ENCODE measurements around the gene MORN1. TPM values are rescaled to one million over a fixed set of nuclear protein-coding genes. Genes with fewer than 3 reads are reported as not detected.

Gene MORN1
- total RNA-seq, 2 experiments from 2014 or later: 5.9 to 6.6 TPM

DNA sequence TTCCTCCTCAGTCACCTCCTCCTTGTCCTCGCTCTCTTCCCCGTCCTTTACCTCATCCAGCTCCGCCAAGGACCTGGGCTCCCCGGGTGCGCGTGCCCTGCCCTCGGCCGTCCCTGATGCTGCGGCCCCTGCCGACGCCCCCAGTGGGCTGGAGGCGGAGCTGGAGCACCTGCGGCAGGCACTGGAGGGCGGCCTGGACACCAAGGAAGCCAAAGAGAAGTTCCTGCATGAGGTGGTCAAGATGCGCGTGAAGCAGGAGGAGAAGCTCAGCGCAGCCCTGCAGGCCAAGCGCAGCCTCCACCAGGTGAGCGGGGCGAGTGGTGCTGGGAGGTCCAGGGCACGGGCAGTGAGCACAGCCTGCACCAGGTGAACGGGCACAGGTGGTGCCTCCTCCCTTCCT lies 87.1 kb downstream of the MORN1 start:
- intact Hi-C loops (cut with micrococcal nuclease): loop anchor here (5.0 kb wide), 1 partner anchor 47 kb away; no protein-coding TSS in a partner anchor
- peaks cover 32% of the 10 kb centered on the region for H3K4me1 Mint-ChIP-seq (ENCODE audit: low read depth)
- no peaks in the 10 kb centered on the region for H3K9me3 Mint-ChIP-seq
- ATAC-seq (no peak), DNase-seq (no peak)
- TF ChIP-seq, protein P1, sequence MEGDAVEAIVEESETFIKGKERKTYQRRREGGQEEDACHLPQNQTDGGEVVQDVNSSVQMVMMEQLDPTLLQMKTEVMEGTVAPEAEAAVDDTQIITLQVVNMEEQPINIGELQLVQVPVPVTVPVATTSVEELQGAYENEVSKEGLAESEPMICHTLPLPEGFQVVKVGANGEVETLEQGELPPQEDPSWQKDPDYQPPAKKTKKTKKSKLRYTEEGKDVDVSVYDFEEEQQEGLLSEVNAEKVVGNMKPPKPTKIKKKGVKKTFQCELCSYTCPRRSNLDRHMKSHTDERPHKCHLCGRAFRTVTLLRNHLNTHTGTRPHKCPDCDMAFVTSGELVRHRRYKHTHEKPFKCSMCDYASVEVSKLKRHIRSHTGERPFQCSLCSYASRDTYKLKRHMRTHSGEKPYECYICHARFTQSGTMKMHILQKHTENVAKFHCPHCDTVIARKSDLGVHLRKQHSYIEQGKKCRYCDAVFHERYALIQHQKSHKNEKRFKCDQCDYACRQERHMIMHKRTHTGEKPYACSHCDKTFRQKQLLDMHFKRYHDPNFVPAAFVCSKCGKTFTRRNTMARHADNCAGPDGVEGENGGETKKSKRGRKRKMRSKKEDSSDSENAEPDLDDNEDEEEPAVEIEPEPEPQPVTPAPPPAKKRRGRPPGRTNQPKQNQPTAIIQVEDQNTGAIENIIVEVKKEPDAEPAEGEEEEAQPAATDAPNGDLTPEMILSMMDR (IDR thresholded peaks at IDR 0.05): no peak
- H3K4me3 Mint-ChIP-seq: no peak overlapping the region
- H3K27me3 Mint-ChIP-seq: no peaks in the 10 kb centered on the region
- H3K36me3 Mint-ChIP-seq (ENCODE audit: low read depth): peaks cover 37% of the 10 kb centered on the region
- H3K27ac Mint-ChIP-seq: no peak overlapping the region
- ChIA-PET POLR2A (interaction anchor here (1.9 kb wide), 1 partner anchor 11 kb away, joined by 6 read pairs; no protein-coding TSS in a partner anchor), CTCF (interaction anchor here (1.1 kb wide), 1 partner anchor 130 kb away, joined by 3 read pairs; no protein-coding TSS in a partner anchor)

DNA sequence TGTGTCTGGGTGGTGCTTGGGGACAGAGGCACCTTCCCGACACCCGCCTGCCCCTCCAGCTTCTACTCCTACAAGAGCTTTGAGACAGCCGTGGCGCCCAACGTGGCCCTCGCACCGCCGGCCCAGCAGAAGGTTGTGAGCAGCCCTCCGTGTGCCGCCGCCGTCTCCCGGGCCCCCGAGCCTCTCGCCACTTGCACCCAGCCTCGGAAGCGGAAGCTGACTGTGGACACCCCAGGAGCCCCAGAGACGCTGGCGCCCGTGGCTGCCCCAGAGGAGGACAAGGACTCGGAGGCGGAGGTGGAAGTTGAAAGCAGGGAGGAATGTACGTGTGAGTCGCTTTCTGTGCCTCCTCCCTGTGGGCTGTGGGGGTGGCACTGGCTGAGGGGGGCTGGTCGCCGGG lies 87.6 kb downstream of the MORN1 start:
- Mint-ChIP-seq H3K27ac (no peak overlapping the region), H3K27me3 (no peaks in the 10 kb centered on the region), H3K4me3 (no peak overlapping the region), H3K4me1 (ENCODE audit: low read depth) (peaks cover 36% of the 10 kb centered on the region), H3K36me3 (ENCODE audit: low read depth) (peaks cover 37% of the 10 kb centered on the region), H3K9me3 (no peaks in the 10 kb centered on the region)
- DNase-seq (no peak), ATAC-seq (no peak)
- ChIA-PET CTCF (interaction anchor here (1.8 kb wide), 1 partner anchor 8 kb away, joined by 3 read pairs; no protein-coding TSS in a partner anchor), POLR2A (interaction anchor here (1.9 kb wide), 1 partner anchor 11 kb away, joined by 6 read pairs; no protein-coding TSS in a partner anchor)
- intact Hi-C loops (cut with micrococcal nuclease): loop anchor here (5.0 kb wide), 1 partner anchor 46 kb away; no protein-coding TSS in a partner anchor
- TF ChIP-seq, protein P1 (IDR thresholded peaks at IDR 0.05): no peak

DNA sequence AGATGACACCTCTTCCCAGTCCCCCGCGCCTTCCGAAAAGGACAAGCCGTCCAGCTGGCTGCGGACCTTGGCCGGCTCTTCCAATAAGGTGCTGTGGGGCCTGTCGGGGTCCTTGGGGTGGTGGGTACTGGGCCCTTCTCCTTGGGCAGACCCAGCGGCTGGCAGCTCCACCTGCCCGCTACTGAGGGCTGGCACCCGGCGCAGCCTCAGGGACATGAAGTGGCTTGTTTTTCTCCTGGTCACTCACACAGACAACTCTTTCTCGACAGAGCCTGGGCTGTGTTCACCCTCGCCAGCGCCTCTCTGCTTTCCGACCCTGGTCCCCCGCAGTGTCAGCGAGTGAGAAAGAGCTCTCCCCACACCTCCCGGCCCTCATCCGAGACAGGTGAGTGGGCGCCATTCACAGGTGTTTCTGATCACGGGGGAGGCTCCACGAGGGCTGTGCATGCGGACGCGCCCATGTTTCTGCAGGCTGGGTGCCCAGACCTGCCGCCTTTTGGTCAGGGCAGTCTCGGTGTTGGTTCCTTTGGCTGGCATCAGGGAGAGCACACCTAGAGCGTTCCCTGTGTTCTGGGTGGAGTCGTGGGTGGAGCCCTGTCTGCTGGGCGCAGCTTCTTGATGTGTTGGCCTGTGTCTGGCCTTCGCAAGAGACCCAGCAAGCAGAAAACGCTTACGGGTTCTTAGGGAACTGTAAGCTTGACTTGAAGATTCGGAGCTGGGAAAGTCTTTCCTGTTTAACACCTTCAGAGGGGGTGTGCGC lies 88.2 kb downstream of the MORN1 start:
- TF ChIP-seq, protein P1 (IDR thresholded peaks at IDR 0.05): no peak
- intact Hi-C loops (cut with micrococcal nuclease): loop anchor here (5.0 kb wide), 1 partner anchor 46 kb away; no protein-coding TSS in a partner anchor
- no peak overlapping the region for H3K4me3 Mint-ChIP-seq
- ChIA-PET POLR2A (interaction anchor here (0.6 to 3.9 kb wide), 3 partner anchors 9 to 74 kb away, joined by 3 to 33 read pairs (median 6); no protein-coding TSS in a partner anchor), CTCF (interaction anchor here (1.0 to 1.8 kb wide), 2 partner anchors 9 to 79 kb away, joined by 3 to 4 read pairs; no protein-coding TSS in a partner anchor)
- H3K9me3 Mint-ChIP-seq: no peaks in the 10 kb centered on the region
- ATAC-seq (no peak), DNase-seq (no peak)
- peaks cover 32% of the 10 kb centered on the region for H3K36me3 Mint-ChIP-seq (ENCODE audit: low read depth)
- H3K27ac Mint-ChIP-seq: peak overlapping the region; percentile 30
- H3K27me3 Mint-ChIP-seq: no peaks in the 10 kb centered on the region
- H3K4me1 Mint-ChIP-seq (ENCODE audit: low read depth): peaks cover 42% of the 10 kb centered on the region

DNA sequence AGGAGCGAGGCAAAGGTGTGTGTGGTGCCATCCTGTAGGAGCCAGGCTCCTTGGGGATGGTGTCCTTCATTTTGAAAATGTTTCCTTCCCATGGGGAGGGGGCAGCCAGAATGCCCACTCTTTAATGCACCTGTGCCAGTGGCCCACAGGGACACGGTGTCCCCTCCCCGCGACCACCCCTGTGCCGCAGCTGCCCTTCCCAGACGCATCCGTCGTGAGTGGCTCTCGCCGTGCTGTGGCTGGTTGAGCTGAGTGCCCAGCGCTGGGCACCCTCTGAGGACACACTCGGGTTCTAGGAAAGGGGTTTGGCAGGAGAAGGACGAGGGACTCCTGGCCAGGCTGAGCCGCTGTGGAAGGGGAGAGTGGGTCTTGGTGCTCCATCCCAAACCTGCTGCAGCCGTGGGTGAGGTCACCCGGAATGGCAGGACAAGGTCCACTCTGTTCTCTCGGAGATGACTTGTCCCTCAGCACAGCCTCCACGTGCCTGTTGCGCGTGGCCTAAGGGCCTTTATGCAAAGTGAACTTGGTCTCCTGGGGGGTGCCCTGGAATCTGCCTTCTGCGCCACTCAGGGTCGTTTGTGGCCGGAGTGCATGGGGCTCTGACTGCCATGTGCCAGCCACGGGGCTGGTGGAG lies 88.9 kb downstream of the MORN1 start:
- Mint-ChIP-seq H3K27me3 (no peaks in the 10 kb centered on the region), H3K36me3 (ENCODE audit: low read depth) (peaks cover 25% of the 10 kb centered on the region), H3K4me1 (ENCODE audit: low read depth) (peaks cover 47% of the 10 kb centered on the region), H3K27ac (peak overlapping the region; percentile 30), H3K9me3 (no peaks in the 10 kb centered on the region), H3K4me3 (no peak overlapping the region)
- ATAC-seq (no peak), DNase-seq (no peak)
- POLR2A ChIA-PET: interaction anchor here (0.6 to 3.9 kb wide), 6 partner anchors 9 to 73 kb away, joined by 3 to 33 read pairs (median 6); no protein-coding TSS in a partner anchor
- TF ChIP-seq, protein P1 (IDR thresholded peaks at IDR 0.05): no peak
- intact Hi-C loops (cut with micrococcal nuclease): loop anchor here (5.0 kb wide), 1 partner anchor 45 kb away; no protein-coding TSS in a partner anchor
- CTCF ChIA-PET: interaction anchor here (1.0 to 1.8 kb wide), 2 partner anchors 9 to 79 kb away, joined by 3 to 4 read pairs; no protein-coding TSS in a partner anchor

All from activated CD8-positive, alpha-beta T cell treated with anti-CD3 and anti-CD28 coated beads for 36 hours (primary cell).